OCI-LY3 (cell line): ENCODE results near the gene LCN6.

Experiments used
- EZH2phosphoT487 ChIP-seq: fragments of 200-600 bp; shearing (Covaris generic); IDR thresholded peaks from 2 replicates; pipeline ENCODE4 v1.6.1; 2018; ENCODE audit warnings: antibody characterized with exemption, mixed run types, low read depth
- TF ChIP-seq, protein P1 (sequence below): fragments of 200-600, 300-600 bp; sonication (generic); IDR thresholded peaks from 2 replicates; pipeline ENCODE4 v1.5.1; 2014; ENCODE audit warnings: antibody characterized with exemption, low read length, low read depth

DNA sequence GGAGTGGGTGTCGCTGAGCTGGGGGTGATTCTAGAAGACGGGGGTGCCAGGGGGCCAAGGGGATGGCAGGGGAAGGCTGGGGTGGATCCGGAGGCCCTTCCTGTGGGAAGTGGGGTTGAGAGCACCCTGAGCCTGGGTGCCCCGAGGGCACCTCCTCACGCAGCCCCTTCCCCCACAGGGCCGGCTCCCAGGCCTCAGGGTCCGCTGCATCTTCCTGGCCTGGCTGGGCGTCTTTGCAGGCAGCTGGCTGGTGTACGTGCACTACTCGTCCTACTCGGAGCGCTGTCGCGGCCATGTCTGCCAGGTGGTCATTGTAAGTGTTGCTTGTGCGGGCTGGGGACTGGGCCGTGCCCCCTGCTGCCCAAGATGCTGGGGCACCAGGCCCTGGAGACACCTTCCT, 30.9 kb downstream of the LCN6 start:
- TF ChIP-seq EZH2phosphoT487 = no peak
- TF ChIP-seq, protein P1, sequence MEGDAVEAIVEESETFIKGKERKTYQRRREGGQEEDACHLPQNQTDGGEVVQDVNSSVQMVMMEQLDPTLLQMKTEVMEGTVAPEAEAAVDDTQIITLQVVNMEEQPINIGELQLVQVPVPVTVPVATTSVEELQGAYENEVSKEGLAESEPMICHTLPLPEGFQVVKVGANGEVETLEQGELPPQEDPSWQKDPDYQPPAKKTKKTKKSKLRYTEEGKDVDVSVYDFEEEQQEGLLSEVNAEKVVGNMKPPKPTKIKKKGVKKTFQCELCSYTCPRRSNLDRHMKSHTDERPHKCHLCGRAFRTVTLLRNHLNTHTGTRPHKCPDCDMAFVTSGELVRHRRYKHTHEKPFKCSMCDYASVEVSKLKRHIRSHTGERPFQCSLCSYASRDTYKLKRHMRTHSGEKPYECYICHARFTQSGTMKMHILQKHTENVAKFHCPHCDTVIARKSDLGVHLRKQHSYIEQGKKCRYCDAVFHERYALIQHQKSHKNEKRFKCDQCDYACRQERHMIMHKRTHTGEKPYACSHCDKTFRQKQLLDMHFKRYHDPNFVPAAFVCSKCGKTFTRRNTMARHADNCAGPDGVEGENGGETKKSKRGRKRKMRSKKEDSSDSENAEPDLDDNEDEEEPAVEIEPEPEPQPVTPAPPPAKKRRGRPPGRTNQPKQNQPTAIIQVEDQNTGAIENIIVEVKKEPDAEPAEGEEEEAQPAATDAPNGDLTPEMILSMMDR = no peak
